ENCODE results near the gene SHISAL1. TPM values are rescaled to one million over a fixed set of nuclear protein-coding genes. Genes with fewer than 3 reads are reported as not detected.

Gene SHISAL1
- total RNA-seq, 1 donor from 2014 or later, result 6.5 TPM

GRCh38 chr22:44202261-44202789, 110.4 kb downstream of the SHISAL1 start:
- Mint-ChIP-seq H3K4me1 (ENCODE audit: unreplicated experiment) (no peaks in the 10 kb centered on the region), H3K4me3 (ENCODE audit: unreplicated experiment) (no peak overlapping the region), H3K27ac (ENCODE audit: unreplicated experiment) (no peak overlapping the region), H3K27me3 (ENCODE audit: unreplicated experiment) (peaks cover 6% of the 10 kb centered on the region), H3K36me3 (ENCODE audit: low read depth, unreplicated experiment) (no peaks in the 10 kb centered on the region), H3K9me3 (ENCODE audit: unreplicated experiment) (no peaks in the 10 kb centered on the region)
- no peak for DNase-seq (ENCODE audit: low spot score)
- TF ChIP-seq CTCF (IDR thresholded peaks at IDR 0.05; ENCODE audit: unreplicated experiment), result no peak

- TF ChIP-seq CTCF (IDR thresholded peaks at IDR 0.05; ENCODE audit: unreplicated experiment), result no peak
- H3K4me1 Mint-ChIP-seq (ENCODE audit: unreplicated experiment), result no peaks in the 10 kb centered on the region
- no peak for DNase-seq (ENCODE audit: low spot score)
- H3K27me3 Mint-ChIP-seq (ENCODE audit: unreplicated experiment), result peaks cover 6% of the 10 kb centered on the region
- no peak overlapping the region for H3K27ac Mint-ChIP-seq (ENCODE audit: unreplicated experiment)
- no peaks in the 10 kb centered on the region for H3K9me3 Mint-ChIP-seq (ENCODE audit: unreplicated experiment)
- H3K36me3 Mint-ChIP-seq (ENCODE audit: low read depth, unreplicated experiment), result no peaks in the 10 kb centered on the region
- H3K4me3 Mint-ChIP-seq (ENCODE audit: unreplicated experiment), result no peak overlapping the region
Measured at GRCh38 chr22:44201665-44202064, 111.1 kb downstream of the SHISAL1 start.

GRCh38 chr22:44200855-44201550, 111.7 kb downstream of the SHISAL1 start:
- no peaks in the 10 kb centered on the region for H3K9me3 Mint-ChIP-seq (ENCODE audit: unreplicated experiment)
- no peak for TF ChIP-seq CTCF (IDR thresholded peaks at IDR 0.05; ENCODE audit: unreplicated experiment)
- no peak for DNase-seq (ENCODE audit: low spot score)

GRCh38 chr22:44200451-44200850, 112.3 kb downstream of the SHISAL1 start:
- TF ChIP-seq CTCF (IDR thresholded peaks at IDR 0.05; ENCODE audit: unreplicated experiment), result no peak
- Mint-ChIP-seq H3K9me3 (ENCODE audit: unreplicated experiment) (no peaks in the 10 kb centered on the region), H3K27ac (ENCODE audit: unreplicated experiment) (no peak overlapping the region), H3K4me1 (ENCODE audit: unreplicated experiment) (no peaks in the 10 kb centered on the region), H3K36me3 (ENCODE audit: low read depth, unreplicated experiment) (no peaks in the 10 kb centered on the region), H3K4me3 (ENCODE audit: unreplicated experiment) (no peak overlapping the region), H3K27me3 (ENCODE audit: unreplicated experiment) (peaks cover 6% of the 10 kb centered on the region)
- DNase-seq (ENCODE audit: low spot score), result no peak

More at GRCh38 chr22:44200855-44201550, 111.7 kb downstream of the SHISAL1 start:
- Mint-ChIP-seq H3K27me3 (ENCODE audit: unreplicated experiment) (peaks cover 6% of the 10 kb centered on the region), H3K27ac (ENCODE audit: unreplicated experiment) (no peak overlapping the region), H3K36me3 (ENCODE audit: low read depth, unreplicated experiment) (no peaks in the 10 kb centered on the region), H3K4me1 (ENCODE audit: unreplicated experiment) (no peaks in the 10 kb centered on the region), H3K4me3 (ENCODE audit: unreplicated experiment) (no peak overlapping the region)

GRCh38 chr22:44199866-44200265, 112.9 kb downstream of the SHISAL1 start:
- H3K4me1 Mint-ChIP-seq (ENCODE audit: unreplicated experiment), result no peaks in the 10 kb centered on the region
- no peak overlapping the region for H3K27ac Mint-ChIP-seq (ENCODE audit: unreplicated experiment)
- no peak for DNase-seq (ENCODE audit: low spot score)
- H3K4me3 Mint-ChIP-seq (ENCODE audit: unreplicated experiment), result no peak overlapping the region
- H3K9me3 Mint-ChIP-seq (ENCODE audit: unreplicated experiment), result no peaks in the 10 kb centered on the region
- peaks cover 4% of the 10 kb centered on the region for H3K27me3 Mint-ChIP-seq (ENCODE audit: unreplicated experiment)
- TF ChIP-seq CTCF (IDR thresholded peaks at IDR 0.05; ENCODE audit: unreplicated experiment), result no peak
- H3K36me3 Mint-ChIP-seq (ENCODE audit: low read depth, unreplicated experiment), result no peaks in the 10 kb centered on the region

All from endothelial cell (in vitro differentiated cells).